HCEC 1CT (cell line): ENCODE measurements around the gene FIG4.
"Not testable (repeated sequence)": the region's sequence is repeated elsewhere in the genome, so short reads cannot be mapped to it uniquely, and the experiment has no call there.

Source experiments
- DNase-seq: peaks from one replicate; pipeline ENCODE4 v3.0.0-alpha.2; 2017

The FIG4 gene

DNA sequence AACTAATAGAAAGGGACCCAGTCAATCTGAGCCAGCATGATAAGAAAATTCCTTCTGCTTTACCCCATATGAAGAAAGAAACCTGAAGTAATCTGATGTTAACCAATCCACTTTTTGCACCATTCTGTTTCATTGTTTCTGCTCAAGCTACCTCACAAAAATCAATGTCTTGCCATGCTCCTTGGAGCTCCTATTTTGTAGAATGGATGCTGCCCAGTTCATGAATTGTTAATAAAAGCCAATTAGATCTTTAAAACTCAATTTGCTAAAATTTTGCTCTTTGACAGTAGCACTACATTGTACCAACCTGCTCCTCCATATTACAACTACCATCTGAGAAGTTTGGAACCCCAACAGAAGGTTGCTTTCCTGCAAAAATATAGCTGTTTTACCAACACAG lies 170.8 kb downstream of the FIG4 start:
- no peak for DNase-seq

DNA sequence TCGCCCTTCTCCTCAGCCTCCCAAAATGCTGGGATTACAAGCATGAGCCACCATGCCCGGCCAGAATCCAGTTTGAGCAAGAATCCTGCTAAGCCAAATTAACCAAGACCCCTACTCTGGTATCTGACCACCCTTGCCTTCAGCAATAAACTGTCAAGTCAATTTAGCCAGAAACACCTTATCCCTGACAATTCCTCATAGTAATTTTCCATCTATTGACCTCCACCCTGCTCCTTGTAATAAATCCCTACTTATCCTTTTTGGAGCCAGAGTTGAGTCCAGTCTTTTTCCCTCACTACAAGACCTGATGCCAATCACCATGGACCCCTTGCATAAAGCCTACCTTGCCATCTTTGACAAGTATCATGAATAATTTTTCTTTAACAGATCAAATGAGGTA lies 173.0 kb downstream of the FIG4 start:
- DNase-seq, result no peak

DNA sequence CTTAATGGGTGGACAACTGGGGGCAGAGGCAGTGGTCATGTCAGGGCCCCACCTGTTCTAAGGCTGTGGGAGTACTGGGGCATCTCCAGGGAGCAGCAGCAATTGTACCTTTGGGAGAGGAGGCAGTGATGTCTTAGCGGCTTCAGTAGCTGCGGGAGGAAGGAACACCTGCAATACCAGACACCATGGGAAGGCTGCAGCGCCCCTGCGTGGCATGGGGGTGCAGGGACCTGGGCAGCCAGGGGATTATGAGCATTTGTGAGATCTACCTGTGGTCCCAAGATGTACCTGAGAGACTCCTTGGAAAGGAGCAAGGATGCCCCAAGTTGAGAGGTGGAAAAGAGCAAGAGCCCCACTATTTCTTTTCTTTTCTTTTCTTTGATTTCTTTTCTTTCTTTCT lies 174.9 kb downstream of the FIG4 start:
- DNase-seq, result no peak

DNA sequence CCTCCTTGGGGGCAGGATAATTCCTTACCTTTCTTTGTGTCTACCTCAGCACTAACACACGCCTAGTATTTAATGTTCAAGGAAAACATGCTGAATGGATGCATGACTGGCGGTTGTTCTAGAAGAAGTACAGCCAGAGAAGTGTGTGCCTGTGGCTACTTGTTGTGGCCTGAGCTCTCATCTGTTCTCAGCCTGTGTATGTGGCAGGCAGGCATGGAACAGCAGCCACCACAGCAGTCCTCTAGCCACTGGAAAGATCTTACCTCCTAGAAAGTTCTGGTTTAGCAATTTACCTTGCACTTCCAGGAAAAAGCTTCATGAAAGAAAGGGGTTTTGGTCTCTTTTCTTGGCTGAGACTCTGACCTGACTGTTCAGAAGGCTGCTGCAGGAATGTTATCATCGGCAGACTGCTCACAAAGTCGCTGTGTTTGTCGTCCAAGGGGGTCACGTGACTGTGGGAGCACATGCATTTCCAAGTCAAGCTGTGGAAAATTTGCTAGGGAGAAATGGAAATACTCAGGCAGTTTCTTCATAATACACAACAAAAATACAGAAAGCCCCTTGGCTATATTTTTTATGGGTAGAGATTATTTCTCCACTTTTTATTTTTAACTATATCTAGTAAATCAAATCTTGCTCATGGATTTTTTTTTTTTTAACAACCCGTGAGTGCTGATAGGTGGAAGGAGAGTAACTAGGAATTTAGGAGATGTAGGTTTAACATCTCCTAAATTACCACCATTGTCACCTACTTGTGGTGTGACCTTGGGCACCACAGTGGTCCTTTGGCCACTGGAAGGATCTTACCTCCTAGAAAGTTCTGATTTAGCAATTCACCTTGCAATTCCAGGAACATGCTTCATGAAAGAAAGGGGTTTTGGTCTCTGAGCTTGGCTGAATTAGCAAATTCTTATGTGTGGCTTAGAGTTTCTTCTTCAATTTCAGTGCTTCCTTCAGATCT lies 176.2 kb downstream of the FIG4 start:
- DNase-seq, result no peak

DNA sequence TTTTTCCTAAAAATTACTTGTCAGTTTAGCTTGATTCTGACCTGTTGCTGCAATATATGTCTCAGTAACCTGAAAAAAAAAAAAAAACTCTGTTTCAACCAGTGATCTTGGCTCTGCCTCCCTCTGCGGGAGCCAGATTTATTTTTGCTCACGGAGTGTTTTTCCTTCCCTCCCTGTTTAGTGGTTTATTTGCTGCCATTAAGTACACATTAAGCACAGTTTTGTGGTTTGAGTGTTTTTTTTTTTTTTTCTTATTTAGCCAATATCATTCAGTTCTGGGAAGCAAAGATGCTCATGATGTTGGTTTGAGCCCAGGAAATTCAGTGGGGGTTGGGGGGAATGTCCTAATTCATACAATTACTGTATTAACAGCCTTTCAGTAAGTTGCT lies 176.9 kb downstream of the FIG4 start:
- DNase-seq, result no peak

DNA sequence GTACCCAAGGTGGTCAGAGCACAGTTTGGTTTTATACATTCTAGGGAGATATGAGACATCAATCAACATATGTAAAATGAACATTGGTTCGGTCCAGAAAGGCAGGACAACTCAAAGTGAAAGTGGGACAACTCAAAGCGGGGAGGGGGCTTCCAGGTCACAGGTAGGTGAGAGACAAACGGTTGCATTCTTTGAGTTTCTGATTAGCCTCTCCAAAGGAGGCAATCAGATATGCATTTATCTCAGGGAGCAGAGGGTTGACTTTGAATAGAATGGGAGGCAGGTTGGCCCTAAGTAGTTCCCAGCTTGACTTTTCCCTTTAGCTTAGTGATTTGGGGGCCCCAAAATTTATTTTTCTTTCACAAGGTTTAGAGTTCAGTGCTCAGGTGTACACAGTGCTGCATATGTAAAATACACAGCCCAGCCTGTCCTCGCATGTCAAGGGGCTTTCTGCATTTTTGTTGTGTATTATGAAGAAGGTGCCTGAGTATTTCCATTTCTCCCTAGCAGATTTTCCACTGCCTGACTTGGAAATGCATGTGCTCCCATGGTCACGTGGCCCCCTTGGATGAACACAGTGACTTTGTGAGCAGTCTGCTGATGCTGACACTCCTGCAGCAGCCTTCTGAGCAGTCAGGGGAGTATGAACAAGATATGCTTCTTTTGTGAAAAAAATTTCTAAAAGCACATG lies 178.4 kb downstream of the FIG4 start:
- not testable (repeated sequence) for DNase-seq

DNA sequence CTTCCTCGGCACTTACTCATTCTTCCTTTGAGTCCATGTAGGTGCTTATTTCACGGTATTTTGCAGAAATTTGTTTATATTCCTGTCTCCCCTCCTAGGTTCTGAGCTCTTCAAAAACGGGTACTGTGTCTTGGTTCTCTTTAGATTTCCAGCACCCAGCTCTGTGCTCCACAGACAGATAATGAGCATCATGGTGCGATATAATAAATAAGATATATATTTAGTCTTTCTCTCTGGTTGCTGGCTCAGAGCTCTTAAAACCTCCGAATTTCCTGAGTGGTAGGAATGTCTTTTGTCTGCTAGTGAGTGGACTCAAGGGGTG lies 179.0 kb downstream of the FIG4 start:
- no peak for DNase-seq

DNA sequence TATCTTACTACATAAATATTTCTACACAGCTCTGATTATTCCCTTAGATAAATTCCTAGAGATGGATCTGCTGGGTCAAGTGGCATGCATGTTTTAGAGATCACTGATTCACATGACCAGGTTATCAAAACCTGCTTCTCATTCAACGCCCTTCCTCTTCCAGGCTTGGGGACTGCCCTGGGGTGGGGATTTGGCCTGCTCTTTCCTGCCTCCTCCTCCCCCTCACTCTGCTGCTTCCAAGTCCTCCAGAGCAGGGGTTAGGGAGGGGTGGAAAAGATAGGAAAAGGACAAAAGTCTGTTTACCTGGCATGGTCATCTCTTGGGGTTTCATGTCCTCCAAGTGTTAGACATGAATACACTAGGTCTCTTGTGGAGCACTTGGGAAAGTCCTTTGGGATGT lies 181.5 kb downstream of the FIG4 start:
- no peak for DNase-seq

DNA sequence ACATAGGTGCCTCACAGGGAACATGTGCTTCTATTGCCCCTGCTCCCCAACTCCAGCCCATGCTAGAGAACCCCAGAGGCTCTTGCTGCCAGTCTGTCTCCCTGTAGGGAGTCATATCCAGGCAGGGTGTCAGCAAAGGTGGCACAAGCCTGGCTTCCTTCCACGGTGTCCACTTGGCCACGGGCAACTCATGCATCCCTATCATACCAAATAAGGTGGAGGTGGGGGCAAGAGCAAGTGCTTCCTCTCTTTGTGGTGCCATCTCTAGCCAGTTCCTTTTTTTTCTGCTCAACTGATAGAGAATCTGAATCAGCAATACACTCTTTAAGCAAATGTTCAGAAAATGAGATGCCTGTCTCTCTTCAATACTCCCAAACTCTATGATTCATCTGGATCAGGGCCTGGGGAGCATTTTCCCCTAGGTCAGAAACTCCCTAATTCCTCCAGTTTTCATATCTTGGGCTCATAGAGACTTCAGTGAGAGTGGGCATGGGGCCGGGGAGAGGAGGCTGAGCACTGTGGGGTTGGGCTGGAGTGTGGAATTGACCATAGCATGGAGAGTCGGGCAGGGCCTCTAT lies 182.0 kb downstream of the FIG4 start:
- no peak for DNase-seq

DNA sequence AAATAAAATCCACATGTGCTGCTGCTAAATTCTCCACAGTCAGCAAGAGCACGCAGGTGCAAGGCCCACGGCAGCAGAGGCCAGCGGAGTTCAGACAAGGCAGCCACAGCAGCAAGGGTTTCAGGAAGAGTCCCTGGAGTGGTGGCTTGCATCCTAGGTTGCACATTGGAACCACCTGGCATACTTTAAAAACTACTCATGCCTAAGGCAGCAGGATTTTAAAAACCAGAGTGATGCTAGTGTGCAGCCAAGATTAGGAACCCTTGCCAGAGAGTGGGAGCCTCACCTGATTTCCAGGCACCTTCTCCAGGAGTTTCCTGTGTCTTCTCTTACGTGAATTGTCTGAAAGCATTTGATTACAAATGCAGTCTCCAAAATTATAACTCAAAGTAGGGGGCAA lies 183.0 kb downstream of the FIG4 start:
- no peak for DNase-seq

DNA sequence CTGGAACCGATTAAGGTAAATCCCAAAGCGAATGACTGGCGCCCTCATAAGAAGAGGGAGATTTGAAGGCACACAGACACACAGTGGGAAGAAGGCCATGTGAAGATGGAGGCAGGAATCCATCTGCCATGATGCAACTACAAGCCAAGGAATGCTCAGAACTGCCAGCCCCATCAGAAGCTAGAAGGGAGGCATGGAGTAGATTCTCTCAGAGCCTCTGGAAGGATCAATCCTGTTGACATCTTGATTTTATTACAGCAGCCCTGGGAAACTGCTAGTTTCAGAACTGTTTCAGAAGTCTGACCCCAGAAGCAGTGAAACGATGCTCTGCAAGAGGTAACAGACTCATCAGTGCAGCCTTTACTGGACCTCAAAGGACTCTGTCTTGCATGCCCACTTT lies 183.5 kb downstream of the FIG4 start:
- no peak for DNase-seq
